Esophagus muscularis mucosa (tissue), 3 donors: Measurements from ENCODE around the gene PPDPF.

Source experiments
- POLR2A ChIP-seq: fragments of 450-650 bp; IDR thresholded peaks from one replicate; pipeline ENCODE4 v1.6.1; 2017; ENCODE audit warnings: antibody characterized with exemption, moderate library complexity, mild to moderate bottlenecking, low read depth
- TF ChIP-seq, protein P1 (sequence below), 3 experiments: fragments of 200-600 bp in 2 of 3; fragments of 450-650 bp in 1 of 3; sonication (generic) in 2 of 3; IDR thresholded peaks; one replicate each; pipeline ENCODE4 v1.5.1; 2017 to 2019; ENCODE audit warnings: antibody characterized with exemption in 3 of 3, mild to moderate bottlenecking in 2 of 3, moderate library complexity in 1 of 3

DNA sequence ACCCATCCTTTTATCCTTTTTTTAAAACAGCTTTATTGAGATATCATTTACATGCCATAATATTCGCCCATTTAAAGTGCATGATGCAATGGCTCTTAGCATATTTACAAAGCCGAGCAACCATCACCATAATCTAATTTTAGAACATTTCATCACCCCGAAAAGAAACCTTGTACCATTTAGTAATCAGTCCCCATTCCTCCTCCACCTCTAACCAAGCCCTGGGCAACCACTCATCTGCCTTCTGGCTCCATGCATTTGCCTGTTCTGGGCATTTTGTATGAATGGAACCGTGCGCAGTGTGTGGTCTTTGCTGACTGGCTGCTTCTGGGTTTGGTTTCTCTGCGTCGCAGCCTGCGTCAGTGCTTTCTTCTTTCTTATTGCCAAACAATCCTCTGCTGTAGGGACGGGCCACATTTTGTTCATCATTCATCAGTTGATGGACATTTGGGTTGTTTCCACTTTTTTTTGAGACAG lies 11.4 kb upstream of the PPDPF start:
- no peak for TF ChIP-seq POLR2A
- TF ChIP-seq, protein P1, sequence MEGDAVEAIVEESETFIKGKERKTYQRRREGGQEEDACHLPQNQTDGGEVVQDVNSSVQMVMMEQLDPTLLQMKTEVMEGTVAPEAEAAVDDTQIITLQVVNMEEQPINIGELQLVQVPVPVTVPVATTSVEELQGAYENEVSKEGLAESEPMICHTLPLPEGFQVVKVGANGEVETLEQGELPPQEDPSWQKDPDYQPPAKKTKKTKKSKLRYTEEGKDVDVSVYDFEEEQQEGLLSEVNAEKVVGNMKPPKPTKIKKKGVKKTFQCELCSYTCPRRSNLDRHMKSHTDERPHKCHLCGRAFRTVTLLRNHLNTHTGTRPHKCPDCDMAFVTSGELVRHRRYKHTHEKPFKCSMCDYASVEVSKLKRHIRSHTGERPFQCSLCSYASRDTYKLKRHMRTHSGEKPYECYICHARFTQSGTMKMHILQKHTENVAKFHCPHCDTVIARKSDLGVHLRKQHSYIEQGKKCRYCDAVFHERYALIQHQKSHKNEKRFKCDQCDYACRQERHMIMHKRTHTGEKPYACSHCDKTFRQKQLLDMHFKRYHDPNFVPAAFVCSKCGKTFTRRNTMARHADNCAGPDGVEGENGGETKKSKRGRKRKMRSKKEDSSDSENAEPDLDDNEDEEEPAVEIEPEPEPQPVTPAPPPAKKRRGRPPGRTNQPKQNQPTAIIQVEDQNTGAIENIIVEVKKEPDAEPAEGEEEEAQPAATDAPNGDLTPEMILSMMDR (IDR thresholded peaks at IDR 0.05) = no peak
